GM21447 (cell line): ENCODE measurements around the gene PIGM.

Source experiments
- ATAC-seq: cut with Tn5 transposase; IDR thresholded peaks from one replicate; pipeline ENCODE4 v1.9.1; 2021; ENCODE audit not compliant: unreplicated experiment

The PIGM gene

DNA sequence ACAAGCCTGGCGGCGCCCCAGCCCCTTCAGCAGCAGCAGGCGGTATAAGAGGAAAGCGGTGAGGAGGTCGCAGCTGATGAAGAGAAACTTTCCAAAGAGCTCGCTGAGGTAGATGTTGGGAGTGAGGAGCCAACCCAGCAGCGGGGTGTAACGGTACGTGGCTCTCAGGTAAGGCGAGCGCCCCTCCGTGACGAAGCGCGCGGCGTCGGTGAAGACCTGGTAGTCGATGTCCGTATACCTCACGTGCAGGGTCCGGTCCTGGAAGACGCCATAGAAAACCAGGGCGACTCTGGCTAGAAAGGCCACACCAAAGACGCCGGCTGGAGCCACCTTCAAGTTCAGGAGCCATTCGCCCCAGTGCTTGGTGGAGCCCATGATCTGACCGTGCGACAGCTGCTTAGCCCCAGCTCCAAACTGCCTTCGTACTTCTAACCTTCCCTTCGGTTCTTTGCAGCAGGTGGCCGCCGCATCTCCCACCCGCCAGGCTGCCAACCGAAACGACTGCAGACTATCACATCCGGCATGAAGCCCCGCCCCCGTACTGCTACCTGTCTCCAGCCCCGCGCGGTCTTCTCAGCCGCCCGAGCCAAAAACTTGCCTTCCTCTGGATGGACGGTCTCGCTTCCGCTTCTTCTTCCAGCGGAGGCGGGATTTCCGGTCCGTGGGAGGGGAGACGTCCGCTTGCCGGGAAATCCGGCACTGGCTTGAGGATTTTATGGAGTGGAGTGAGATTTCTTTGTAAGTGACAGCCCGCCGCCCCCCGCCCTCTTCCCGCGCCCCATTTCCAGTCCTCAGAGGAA is at the start of gene PIGM:
TSS of gene PIGM (minus strand) at position 626 of the 800 bp plus-strand sequence. CDS start at position 375, 251 bp downstream.
- peak; percentile 95 for ATAC-seq

DNA sequence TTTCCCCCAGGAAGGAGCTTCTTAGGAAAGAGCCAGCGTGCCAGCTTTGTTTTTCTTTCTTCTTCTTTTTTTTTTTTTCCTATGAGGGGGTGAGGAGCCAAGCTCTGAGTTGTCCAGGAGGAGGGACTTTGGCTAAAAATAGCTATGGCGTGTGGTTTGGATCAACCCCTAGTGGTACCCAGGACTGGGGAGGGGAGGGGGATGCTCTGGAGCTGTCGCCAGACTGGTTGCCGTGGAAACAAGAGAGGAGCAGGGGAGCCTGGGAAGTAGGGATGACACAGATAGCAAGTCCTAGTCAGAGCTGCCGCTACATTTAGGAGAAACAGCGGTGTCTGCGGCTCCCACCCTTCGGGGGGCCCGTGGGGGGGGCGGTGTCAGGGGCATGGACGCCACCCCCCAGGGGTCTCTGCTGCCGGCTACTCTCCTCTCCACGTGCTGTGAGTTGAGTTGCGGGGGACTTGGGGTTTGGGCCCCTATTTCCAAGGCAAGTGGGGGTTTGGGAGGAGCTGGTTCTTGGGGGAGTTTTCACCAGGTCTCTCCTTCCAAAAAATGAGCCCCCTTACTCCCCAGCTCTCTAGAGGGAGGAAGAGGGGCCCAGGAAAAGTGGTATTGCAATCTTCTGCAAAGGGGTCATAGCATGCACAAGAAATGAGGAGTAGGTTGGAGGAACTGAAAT is 49.6 kb upstream of the PIGM start, which contains the start of gene KCNJ9:
TSS of gene KCNJ9 (plus strand) at position 278 of the 676 bp plus-strand sequence. CDS start 2,493 bp downstream, outside the sequence.
- ATAC-seq = no peak

DNA sequence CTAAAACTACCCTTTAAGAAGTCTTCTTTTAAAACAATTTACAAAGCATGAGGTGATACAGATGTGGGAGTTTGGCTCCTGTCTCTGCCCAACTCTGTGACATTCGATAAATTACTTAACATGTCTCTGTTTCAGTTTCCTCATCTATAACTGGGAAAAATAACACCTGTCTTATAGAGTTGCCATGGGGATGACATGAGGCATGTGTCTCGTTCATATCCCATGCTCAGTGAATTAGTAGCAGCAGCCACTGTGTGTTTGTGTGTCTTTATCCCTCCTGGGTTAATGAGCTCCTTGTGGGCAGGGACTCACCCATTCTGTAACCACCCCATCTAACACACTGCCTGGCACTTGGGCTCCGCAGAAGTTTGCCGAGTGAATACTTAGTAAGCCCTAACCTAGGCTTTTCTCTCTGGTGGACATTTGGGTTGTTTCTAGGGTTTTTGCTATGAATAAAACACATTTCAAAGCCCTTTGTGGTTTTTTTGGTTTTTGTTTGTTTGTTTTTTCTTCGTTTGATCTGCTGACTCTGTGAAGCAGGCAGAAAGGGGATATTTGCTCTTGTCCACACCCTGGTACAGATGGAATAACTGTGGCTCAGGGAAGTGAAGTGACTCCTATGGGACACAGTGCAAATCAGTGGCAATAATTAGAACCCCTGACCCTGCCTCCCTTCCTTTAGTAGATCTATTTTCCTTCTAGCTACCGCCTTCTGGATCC is 48.8 kb upstream of the PIGM start:
- ATAC-seq = no peak

DNA sequence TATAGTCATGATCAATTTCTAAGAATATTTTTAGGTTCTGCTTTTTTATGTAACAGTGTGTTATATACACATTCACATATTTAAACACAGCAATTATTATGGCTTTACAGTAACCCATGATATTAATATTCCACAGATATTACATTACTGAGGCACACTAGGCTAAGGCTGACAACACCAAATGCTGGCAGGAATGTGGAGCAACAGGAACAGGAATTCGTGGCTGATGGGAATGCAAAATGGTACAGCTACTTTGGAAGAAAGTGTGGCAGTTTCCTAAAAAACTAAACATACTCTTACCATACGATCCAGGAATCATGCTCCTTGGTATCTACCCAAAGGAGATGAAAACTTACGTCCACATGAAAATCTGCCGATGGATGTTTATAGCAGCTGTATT is 47.7 kb upstream of the PIGM start:
- no peak for ATAC-seq

DNA sequence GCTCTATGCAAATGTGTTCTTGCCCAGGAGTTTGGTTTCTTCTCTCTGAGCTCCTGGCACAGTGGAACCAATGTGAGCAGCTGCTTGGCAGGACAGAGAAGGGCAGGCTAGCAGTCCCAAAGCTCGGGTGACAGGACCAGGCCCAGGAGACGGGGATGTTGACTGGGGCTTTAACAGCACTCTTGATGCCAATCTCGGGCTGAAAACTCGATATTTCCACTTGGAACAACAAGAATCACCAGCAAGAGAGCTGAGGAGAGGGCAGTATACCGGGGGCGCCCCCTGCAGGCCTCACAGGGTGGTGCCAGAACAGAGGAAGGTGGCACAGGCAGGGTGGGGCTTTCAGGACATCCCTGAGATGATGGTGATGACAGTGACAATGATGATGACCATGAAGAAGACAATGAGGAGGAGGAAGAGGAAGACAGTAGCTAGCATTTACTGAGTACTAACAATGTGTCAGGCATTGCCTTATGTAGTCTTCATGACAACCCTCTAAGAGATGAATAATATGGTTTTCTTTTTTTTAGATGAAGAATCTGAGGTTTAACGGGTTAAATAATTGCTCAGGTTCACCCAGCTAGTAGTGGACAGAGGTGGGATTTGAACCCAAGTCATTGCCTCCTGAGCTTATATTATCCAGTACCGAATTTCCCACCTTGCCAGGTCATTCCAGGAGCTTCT is 46.9 kb upstream of the PIGM start:
- ATAC-seq = no peak

DNA sequence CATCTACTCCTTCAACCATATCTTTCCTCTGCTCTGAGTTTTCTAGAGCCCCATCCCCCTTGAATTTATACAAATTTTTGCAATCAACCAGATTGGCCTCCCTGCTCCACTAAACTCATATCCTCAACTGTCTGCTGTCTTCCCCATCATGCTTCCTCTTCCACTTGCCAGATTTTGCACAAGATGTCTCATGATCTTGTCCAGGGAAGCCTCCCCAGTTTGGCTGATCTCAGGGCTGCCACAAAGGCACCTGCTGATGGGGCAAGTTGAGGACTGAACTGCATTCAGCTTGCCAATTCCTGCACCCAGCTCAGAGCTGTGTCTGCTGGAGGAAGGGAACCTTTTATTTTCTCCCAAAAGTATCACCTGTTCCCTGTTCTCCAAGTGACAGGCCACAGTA is 45.7 kb upstream of the PIGM start:
- ATAC-seq = no peak

DNA sequence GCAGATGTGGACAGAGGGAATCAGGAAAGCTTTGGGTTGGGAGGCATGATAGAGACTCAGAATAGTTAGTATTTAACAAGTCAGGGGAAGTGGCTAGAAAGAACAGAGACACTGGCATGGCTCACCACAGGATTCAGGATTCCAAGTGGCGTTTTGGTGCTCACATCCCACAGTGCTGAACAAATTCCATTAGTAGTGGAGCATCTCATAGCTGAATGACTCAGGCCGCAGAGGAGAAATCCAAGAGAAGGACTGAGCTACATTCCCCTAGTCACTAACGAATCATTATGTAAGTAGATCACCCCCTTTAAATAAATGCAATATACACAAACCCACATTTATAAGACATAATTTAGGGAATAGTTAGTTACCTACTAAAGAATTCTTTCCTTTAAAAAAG is 44.5 kb upstream of the PIGM start:
- no peak for ATAC-seq

DNA sequence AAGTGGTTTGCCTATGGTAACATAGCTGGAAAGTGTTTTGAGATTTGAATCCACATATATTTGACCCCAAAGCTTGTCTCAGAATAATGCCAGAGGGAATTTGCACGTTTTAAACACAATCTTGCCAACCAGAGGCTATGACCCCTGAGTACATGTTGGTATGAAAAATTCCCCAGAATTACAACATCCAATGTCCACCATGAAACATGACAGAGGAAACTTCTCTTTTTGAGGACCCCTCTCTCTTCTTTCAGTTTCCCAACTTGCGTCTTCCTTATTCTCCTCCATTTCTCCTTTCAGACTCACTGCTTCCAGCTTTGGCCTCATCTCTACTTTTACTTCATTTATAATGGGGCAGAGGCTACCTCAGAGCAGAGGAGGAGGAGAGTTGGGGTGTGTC is 44.0 kb upstream of the PIGM start:
- no peak for ATAC-seq

DNA sequence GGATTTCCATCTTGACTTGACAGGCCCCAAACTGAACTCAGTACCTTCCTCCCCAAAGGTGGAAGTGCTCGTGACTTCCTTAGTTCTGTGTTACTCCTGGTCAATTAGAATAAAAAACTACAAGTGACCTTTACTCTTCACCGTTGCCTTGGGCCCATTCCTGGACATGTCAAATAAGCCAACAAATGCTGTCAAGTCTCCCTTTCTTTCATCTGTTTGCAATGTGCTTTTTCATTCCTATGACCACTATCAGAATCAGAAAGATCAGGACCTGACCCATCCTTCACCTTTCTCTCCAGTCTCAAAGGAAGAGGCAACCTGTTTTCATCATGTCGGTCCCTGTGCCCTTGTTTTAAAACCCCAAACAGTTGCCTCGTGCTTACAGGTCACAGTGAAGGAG is 43.1 kb upstream of the PIGM start:
- ATAC-seq = no peak

DNA sequence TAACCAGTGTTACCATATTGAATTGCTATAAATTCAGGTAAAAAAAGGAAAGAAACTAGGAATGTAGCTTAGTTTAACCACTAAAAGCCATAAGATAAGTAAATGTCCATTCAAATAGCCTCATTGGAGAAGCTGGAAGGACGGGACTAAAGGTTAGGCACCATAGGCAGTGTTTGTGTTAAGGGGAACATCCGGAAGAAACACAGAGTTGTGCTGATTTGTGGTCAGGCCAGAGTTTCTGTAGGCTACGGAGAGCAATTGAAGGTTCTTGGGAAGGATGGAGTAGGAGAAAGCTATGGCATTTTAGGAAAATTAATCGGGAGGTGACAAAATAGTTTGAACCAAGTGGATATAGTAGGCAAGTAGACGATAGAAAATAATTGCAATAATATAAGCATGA is 39.5 kb upstream of the PIGM start:
- ATAC-seq = no peak

DNA sequence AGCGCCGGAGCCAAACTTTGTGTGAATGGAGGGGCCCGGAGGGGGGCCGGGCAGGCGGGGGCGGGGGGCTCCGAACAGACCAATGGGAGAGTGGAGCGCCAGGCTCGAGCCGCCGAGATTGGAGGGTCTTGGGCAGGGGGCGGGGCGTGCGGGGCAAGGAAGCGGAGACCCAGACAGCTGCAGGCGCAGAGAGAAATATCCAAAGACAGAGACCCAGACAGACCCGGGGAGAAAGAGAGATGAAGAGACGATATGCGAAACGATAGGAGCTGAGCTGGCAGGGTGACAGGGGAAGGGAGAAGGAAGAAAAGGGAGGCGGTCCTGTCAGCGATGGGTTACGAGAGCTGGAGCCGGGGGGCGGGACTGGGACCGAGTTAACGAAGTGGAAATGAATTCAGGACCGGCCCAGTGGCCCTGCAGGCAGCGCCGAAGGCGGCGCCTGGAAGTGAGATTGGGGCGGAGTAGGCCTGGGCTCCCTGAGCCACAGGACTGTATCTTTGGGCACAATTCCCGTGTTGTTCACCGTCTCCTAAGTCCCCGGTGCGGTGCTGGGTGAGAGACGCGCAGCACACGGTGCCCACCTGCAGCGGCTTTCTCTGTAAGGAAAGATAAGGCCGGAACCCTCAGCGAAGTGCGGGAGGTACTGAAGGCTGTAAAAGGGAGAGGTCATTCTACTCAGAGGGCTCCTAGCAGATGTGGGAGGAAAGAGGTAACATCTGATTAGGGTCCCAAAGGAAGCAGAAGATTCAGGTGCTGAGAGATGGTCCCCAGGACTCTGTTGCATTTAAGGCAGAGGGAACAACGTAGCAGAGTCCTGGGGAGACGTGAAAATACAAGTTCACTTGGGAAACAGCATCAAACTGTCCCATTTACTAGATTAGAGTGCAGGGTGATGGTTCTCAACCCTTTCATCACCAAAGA is 38.7 kb upstream of the PIGM start:
- no peak for ATAC-seq

DNA sequence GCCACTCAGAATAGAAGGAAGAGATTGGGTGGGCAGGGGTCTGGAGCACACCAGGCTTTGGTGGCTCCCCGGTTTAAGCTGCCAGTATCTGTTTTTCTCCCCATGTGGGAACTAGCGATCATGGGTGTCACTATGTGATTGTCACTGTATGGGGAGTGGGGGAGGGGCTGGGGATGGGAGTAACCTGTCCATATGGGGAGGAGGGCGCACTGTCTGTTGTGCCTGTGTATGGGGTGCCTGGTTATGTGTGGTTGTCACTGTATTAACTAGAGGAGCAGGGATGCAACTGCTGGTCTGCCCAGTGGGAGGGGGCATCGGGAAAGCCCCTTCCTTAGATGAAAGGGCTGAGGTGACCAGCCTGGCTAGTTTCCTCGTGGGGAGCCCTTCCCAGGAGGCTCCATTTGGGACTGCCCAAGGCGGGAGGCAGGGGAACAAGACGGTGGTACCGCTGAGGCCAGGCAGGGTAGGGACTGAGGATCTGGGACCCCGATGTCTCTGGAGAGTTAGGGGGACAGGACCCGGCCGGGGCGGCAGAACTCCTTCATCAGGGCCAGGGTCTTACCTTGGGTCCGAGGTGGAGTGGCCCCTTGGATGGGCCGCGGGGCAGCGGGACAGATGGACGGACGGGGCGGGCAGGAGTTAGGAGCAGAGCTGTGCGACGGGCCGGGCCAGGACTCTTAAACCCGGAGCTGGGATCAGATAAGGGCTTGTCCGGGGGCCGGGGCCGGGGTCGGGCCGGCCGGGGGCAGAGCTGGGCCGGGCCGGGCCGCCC is 37.9 kb upstream of the PIGM start, which contains the start of gene KCNJ10:
TSS of gene KCNJ10 (minus strand) at position 701 of the 772 bp plus-strand sequence. CDS start 27,628 bp downstream, outside the sequence.
- no peak for ATAC-seq

DNA sequence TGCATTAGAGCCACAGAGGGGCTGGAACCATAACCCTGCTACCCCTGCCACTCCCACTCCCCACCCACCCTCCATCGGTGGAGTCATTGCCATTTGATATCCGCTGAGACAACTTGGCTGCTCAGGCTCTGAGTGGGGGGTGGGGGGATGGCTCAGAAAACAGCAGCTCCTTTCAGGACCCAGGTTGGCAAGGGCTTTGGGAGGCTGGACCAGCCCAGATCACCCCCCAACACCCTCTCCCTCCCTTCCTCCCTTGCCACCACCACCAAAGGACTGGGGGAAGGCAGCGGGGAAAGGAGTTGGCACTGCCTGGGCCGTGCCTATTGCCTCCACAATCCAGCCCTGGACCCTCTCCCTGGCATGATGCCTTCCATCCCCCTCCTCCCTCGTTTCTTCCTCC is 36.4 kb upstream of the PIGM start:
- ATAC-seq = no peak

DNA sequence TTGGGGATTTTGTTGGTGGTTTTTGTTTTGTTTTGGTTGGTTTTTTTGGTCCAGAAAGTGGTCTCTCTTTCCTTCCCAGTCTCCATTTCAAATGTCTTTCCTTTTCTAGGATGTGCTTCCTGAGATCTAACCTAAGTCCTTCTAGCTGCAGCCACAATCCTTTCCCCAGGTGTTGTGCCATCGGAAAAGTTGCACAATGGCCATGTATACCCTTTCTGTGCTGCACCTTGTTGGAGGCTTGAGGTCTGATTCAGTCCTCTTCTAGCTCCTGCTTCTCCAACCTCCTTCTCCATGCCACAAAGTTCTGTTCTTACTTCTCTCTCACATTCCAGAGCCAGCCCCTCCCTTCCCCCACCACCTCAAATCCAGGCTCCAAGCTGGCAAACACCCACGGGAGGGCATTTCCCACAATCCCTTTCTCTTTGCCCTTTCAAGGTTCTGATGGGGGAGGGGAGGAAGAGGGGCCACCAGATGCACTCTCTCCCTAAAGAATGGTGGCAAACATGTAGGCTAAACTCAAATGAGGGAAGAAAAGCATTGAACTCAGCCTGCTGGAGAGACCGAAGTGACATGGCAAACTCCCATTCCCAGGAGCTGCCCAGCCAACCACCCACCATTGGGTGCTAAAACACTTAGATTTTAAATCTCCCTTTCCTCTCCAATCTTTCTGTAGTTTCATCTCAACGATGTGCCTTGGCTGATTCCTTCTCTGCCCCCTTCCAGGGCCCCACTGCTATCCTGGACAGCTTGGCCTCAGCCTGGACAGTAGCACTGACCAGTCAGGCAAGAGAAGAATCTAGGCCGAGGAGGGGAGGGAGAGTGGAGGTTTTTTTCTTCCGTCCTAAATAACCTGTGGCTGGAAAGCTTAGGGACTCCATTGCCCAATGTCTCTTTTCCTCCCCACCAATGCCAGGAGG is 35.3 kb upstream of the PIGM start:
- no peak for ATAC-seq

DNA sequence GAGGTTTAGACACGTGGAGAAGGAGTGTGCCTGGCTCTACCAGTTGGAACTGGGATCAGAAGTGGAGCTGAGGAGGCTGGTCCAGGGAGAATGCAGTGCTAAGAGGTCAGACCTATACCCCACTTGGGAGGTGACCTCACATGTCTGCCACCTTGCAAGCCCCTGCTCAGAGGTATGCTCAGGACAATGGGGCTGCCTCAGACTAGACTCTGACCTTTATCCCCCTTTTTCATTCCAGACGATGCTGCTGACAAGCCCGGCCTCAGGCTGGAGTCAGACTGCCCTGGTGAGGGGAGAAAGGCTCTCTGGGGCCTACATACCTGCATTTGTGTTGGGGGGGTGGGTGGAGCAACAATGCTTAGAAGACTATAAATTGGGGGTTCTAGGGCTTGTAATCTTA is 33.0 kb upstream of the PIGM start:
- no peak for ATAC-seq

DNA sequence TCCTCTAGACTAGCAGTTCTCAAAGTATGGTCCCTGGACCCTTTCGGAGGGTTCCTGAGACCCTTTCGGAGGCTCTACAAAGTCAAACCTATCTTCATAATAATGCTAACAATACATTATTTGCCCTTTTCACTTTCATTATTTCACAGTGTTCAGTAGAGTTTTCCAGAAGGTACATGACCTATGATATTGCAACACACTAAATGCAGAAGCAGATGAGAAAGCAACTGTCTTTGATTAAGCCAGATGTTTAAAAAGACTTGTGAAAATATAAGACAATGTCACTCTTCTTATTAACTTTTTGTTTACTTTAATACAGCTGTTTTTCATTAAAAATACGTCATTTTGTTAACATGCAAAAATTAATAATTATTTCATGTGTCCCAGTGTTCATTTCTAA is 32.4 kb upstream of the PIGM start:
- no peak for ATAC-seq

DNA sequence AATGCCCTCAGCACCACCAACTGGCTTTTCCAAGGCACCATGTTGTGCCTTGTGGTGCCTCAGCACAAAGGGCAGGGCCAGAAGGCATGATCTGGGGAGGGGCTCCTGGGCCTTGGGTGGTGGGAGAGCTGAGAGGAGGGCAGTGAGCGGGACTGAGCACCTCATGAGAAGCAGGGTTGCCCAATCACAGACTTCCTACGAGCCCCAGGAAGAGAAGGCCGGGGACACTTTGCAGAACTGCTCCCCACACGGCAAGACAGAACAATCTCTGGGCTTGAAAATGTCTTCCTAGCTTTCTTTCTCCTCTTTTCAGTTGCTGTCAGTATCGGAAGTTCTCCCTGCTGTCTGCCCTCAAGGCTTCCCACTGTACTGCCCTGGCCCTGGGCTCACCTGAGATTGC is 31.4 kb upstream of the PIGM start:
- ATAC-seq = no peak

DNA sequence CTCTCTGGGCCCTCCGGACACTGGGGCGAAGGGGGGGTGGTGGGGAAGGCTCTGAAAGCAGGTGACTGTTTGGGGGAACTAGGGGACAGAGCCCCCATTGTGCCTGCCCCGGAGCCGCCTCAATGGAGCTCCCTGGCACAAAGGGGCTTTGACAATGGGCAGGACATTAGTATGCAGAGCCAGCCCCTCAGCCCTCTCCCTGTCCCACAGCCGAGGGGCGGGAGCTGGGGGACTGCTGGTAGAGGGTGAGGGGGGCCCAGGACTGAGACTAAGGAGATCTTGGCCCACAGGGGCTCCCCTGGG is 30.4 kb upstream of the PIGM start:
- ATAC-seq = no peak
